Uterus (tissue), 2 donors: ENCODE data around the gene ERI3.

Experiments used
- CTCF ChIP-seq, 4 experiments: fragments of 200-600 bp in 2 of 4; fragments of 450-650 bp in 2 of 4; sonication (generic) in 2 of 4; IDR thresholded peaks; one replicate each; pipeline ENCODE4 v1.5.1; 2016 to 2019; ENCODE audit warnings: antibody characterized with exemption in 4 of 4, mild to moderate bottlenecking in 2 of 4, moderate library complexity in 1 of 4
- POLR2A ChIP-seq, 2 donors: fragments of 450-650 bp; IDR thresholded peaks; one replicate each; pipeline ENCODE4 v1.6.1; 2016; ENCODE audit warnings: antibody characterized with exemption in 2 of 2, mild to moderate bottlenecking in 1 of 2, moderate library complexity in 1 of 2

GRCh38 chr1:44312399-44313196 lies 42.5 kb downstream of the ERI3 start:
- TF ChIP-seq CTCF (IDR thresholded peaks at IDR 0.05) (no peak), POLR2A (IDR thresholded peaks at IDR 0.05) (no peak)
